ENCODE measurements around the gene METTL13. TPM values are rescaled to one million over a fixed set of nuclear protein-coding genes. Genes with fewer than 3 reads are reported as not detected.

The METTL13 gene
- polyA plus RNA-seq, 1 donor from 2014 or later: 8.4 TPM

DNA sequence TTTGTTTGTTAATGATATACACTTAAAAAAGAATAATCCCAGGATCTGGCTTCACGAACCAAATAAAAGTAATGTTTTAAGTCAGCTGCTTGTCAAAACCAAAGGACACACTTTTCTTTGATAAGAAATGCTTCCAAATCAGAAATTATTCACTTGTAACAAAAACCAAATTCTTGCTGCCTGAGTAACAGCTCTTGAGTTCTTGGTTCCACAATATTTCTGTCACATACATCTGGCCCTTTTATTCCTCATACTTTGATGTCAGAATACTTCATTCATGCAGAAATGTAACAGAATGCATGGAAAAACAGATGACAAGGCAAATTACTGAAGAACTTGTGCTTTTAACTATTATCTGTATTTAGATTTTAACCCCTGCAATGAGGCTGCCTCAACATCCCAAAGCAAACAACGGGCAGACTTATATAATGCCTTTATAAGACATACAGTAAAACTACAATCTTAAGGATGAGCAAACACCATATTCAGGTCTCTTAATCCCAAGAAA is 41.0 kb upstream of the METTL13 start:
- TF ChIP-seq, protein P1, sequence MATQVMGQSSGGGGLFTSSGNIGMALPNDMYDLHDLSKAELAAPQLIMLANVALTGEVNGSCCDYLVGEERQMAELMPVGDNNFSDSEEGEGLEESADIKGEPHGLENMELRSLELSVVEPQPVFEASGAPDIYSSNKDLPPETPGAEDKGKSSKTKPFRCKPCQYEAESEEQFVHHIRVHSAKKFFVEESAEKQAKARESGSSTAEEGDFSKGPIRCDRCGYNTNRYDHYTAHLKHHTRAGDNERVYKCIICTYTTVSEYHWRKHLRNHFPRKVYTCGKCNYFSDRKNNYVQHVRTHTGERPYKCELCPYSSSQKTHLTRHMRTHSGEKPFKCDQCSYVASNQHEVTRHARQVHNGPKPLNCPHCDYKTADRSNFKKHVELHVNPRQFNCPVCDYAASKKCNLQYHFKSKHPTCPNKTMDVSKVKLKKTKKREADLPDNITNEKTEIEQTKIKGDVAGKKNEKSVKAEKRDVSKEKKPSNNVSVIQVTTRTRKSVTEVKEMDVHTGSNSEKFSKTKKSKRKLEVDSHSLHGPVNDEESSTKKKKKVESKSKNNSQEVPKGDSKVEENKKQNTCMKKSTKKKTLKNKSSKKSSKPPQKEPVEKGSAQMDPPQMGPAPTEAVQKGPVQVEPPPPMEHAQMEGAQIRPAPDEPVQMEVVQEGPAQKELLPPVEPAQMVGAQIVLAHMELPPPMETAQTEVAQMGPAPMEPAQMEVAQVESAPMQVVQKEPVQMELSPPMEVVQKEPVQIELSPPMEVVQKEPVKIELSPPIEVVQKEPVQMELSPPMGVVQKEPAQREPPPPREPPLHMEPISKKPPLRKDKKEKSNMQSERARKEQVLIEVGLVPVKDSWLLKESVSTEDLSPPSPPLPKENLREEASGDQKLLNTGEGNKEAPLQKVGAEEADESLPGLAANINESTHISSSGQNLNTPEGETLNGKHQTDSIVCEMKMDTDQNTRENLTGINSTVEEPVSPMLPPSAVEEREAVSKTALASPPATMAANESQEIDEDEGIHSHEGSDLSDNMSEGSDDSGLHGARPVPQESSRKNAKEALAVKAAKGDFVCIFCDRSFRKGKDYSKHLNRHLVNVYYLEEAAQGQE (IDR thresholded peaks at IDR 0.05; ENCODE audit: borderline replicate concordance): no peak
- no peak for TF ChIP-seq POLR2AphosphoS5 (IDR thresholded peaks at IDR 0.05)
- TF ChIP-seq EP300 (conservative IDR thresholded peaks at IDR 0.05; ENCODE audit: poor library complexity, severe bottlenecking): no peak
- no peak for TF ChIP-seq MXI1 (conservative IDR thresholded peaks at IDR 0.05; ENCODE audit: poor library complexity, severe bottlenecking)
- H3K36me3 ChIP-seq (ENCODE audit: insufficient read depth, low read length): no peaks in the 10 kb centered on the region
- no peak overlapping the region for H2AFZ ChIP-seq (ENCODE audit: low read depth, low read length)
- H3K9me3 ChIP-seq (ENCODE audit: low read length): no peaks in the 10 kb centered on the region
- H3K27me3 ChIP-seq (ENCODE audit: insufficient read depth, low read depth, low read length): no peaks in the 10 kb centered on the region
- peak overlapping the region; percentile 81 for H3K4me2 ChIP-seq (ENCODE audit: low read length)
- no peaks in the 10 kb centered on the region for H3K79me2 ChIP-seq (replicated peaks; ENCODE audit: insufficient read depth, low read length)
- H3K4me3 ChIP-seq (ENCODE audit: low read length): peak overlapping the region; percentile 80
- peak overlapping the region; percentile 94 for H3K27ac ChIP-seq (ENCODE audit: low read length)
- H3K9me2 ChIP-seq (ENCODE audit: insufficient read depth, low read length): no peaks in the 10 kb centered on the region
- H3K9ac ChIP-seq (ENCODE audit: low read length): peak overlapping the region; percentile 90
- H4K20me1 ChIP-seq (ENCODE audit: insufficient read depth): no peaks in the 10 kb centered on the region
- H3F3A ChIP-seq (ENCODE audit: insufficient read depth, low read length, poor library complexity, severe bottlenecking): no peaks in the 10 kb centered on the region

GRCh38 chr1:171740987-171741871 is 40.2 kb upstream of the METTL13 start:
- peak overlapping the region; percentile 90 for H3K9ac ChIP-seq (ENCODE audit: low read length)
- no peaks in the 10 kb centered on the region for H3K9me2 ChIP-seq (ENCODE audit: insufficient read depth, low read length)
- peak overlapping the region; percentile 81 for H3K4me2 ChIP-seq (ENCODE audit: low read length)
- H3F3A ChIP-seq (ENCODE audit: insufficient read depth, low read length, poor library complexity, severe bottlenecking): no peaks in the 10 kb centered on the region
- no peaks in the 10 kb centered on the region for H4K20me1 ChIP-seq (ENCODE audit: insufficient read depth)
- H3K9me3 ChIP-seq (ENCODE audit: low read length): no peaks in the 10 kb centered on the region
- peak overlapping the region; percentile 80 for H2AFZ ChIP-seq (ENCODE audit: low read depth, low read length)
- no peaks in the 10 kb centered on the region for H3K27me3 ChIP-seq (ENCODE audit: insufficient read depth, low read depth, low read length)
- no peaks in the 10 kb centered on the region for H3K36me3 ChIP-seq (ENCODE audit: insufficient read depth, low read length)
- TF ChIP-seq POLR2AphosphoS5 (IDR thresholded peaks at IDR 0.05): no peak
- TF ChIP-seq EP300 (conservative IDR thresholded peaks at IDR 0.05; ENCODE audit: poor library complexity, severe bottlenecking): no peak
- TF ChIP-seq EZH2 (IDR thresholded peaks at IDR 0.05; ENCODE audit: borderline replicate concordance, insufficient read depth, low read length, poor library complexity, severe bottlenecking): no peak
- TF ChIP-seq, protein P1 (IDR thresholded peaks at IDR 0.05; ENCODE audit: borderline replicate concordance): no peak
- TF ChIP-seq SMC3 (conservative IDR thresholded peaks at IDR 0.05; ENCODE audit: poor library complexity): peak; percentile 12
- TF ChIP-seq, protein P2, sequence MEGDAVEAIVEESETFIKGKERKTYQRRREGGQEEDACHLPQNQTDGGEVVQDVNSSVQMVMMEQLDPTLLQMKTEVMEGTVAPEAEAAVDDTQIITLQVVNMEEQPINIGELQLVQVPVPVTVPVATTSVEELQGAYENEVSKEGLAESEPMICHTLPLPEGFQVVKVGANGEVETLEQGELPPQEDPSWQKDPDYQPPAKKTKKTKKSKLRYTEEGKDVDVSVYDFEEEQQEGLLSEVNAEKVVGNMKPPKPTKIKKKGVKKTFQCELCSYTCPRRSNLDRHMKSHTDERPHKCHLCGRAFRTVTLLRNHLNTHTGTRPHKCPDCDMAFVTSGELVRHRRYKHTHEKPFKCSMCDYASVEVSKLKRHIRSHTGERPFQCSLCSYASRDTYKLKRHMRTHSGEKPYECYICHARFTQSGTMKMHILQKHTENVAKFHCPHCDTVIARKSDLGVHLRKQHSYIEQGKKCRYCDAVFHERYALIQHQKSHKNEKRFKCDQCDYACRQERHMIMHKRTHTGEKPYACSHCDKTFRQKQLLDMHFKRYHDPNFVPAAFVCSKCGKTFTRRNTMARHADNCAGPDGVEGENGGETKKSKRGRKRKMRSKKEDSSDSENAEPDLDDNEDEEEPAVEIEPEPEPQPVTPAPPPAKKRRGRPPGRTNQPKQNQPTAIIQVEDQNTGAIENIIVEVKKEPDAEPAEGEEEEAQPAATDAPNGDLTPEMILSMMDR (IDR thresholded peaks at IDR 0.05; ENCODE audit: poor library complexity, severe bottlenecking): peak; percentile 32
- no peak for TF ChIP-seq RAD21 (conservative IDR thresholded peaks at IDR 0.05)
- H3K4me3 ChIP-seq (ENCODE audit: low read length): peak overlapping the region; percentile 80
- no peaks in the 10 kb centered on the region for H3K79me2 ChIP-seq (replicated peaks; ENCODE audit: insufficient read depth, low read length)
- peak overlapping the region; percentile 94 for H3K27ac ChIP-seq (ENCODE audit: low read length)

Data from neural cell (in vitro differentiated cells).